HG03175 (cell line): ENCODE results near the gene FRMD3.
A peak's percentile ranks its signal among the peaks of the same experiment; 100 is the strongest.

ENCODE experiments used
- ATAC-seq: cut with Tn5 transposase; IDR thresholded peaks from one replicate; pipeline ENCODE4 v1.9.1; 2021; ENCODE audit warnings: mild to moderate bottlenecking, moderate library complexity; ENCODE audit not compliant: unreplicated experiment

The FRMD3 gene

DNA sequence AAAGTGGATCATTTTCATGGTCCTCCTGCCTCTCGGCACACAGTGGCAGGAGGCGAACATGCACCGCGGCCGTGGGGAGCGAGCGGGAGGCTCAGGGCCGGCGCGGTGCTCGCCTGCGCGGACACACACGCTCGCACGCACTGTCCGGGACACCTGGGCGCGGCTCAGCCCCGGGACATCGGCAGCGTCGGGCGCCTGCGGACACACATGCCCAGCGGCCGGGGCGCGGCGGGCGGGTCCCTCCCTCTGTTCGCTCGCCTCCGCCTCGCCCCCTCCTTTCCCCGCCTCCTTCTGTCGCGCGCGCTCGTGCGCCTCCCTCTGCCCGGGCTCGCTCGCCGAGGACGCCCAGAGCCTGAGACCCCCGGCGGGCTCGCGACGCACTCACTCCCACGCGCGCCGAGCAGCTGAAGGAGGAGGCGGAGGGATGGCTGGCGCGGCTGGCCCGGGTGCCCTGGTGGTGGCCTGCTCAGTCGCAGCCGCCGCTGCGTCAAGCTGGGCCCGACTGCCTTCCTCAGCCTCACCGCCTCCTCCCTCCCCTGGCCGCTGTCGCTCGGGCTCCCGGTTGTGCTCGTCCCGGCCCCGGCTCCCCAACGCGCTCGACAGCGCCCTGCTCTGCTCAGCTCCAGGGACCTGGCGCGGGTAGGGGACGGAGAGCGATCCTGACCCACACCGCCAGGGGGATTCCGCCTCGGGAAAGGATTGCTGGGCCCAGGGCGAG is at the start of gene FRMD3:
Gene FRMD3 (minus strand): TSS at position 230 of the 718 bp plus-strand sequence. CDS start 170 bp downstream, at position 60.
- peak; percentile 46 for ATAC-seq

DNA sequence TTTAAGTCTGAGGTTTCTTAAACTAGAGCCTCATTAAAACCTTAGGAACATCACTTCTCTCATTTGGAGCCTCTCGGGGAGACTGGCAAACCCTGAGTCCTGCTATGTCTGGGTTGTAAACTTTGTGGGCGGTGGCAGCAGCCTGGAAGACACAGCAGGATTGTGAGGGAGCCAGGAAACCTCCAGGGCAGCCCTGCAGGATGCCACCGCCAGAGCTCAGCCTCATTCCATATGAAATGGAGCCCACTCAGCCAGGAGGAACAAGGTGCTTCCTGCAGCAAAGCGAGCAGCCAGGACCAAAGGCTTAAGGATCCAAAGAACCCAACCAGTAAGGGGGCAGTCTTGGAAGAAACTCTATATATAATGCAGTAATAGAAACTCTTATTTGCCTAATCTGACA is 46.8 kb upstream of the FRMD3 start:
- ATAC-seq: no peak

DNA sequence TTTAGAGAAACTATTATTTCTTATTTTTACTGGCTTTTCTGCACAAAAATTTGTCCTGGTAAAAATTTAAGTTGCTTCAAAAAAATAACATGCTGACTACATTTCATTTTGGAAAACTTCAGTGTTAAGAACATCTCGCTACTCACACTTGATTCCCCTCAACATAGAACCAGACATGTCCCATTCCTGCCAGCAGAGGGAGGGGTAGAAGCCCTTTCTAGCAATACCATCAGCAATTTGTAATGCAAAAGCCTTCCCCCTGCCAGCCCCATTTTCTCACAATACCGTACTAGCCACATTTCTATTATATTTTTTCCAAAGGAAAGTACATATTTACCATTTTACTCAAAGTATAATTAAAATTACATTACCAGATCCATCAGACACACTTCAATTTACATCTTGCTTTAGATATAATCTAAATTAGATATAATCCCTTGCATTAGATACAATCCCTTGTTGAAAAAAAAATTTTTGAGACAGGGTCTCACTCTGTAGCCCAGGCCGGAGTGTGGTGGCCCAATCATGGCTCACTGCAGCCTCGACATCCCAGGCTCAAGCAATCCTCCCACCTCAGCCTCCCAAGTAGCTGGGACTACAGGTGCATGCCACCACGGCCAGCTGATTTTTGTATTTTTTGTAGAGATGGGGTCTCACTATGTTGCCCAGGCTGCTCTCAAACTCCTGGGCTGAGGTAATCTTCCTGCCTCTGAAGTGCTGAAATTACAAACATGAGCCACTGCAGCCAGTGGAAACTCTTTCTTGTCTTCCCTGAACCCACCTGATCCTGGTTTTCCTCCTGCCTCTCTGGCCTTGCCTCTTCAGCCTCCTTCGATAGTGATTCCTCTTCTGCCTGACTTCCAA is 45.2 kb upstream of the FRMD3 start:
- peak; percentile 81 for ATAC-seq

DNA sequence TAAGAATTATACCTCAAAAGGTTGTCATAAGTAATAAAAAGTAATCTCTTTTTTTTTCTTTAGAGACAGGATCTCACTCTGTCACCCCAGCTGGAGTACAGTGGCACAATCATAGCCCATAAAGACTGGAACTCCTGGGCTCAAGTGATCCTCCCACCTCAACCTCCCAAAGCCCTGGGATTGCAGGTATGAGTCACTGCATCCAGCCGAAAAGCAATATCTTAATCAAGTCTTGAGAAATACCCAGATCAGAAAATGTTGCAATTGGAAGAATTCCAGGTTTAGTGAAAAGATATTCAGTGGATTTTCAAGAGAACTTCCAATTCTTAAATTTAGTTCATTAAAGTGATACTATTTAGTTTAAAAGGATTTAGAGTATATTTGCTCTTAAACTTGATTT is 43.8 kb upstream of the FRMD3 start:
- ATAC-seq: no peak

DNA sequence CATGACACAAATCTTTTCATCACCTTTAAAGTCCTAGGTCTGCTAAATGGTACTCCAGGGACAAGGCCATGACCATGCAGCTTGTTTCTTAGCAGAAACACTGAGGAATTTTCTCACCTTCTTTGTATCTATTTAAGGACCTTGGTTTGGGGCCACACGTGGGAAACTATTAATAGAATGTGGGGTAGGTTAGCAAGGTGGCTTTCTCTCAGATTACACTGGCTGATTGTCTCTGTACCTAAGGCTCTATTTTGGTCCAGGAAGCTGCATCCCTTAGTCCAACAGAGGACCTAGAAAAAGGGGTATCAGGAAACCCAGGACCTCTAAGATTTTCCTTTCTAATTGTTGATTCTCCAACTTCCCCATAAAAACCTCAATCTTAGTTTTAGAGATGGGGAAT is 36.3 kb upstream of the FRMD3 start:
- ATAC-seq: no peak

DNA sequence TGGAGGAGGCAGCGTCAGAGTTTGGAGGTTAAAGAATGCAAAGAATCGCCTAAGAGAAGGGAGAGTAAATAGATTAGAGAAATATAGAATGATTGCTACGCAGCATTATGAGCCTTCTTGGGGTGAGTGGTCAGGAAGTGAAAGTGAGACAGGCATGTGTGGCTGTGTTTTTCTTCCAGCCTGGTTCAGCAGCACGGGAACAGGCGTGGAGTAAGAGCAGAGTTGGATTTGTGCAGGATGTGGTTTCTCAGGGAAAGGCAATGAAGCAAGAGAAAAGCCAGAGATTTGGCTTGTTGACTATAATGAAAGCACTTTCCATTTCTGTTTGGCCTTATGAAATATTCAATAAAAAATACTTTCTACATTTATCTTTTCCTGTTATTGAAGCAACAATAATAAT is 34.3 kb upstream of the FRMD3 start:
- ATAC-seq: no peak

DNA sequence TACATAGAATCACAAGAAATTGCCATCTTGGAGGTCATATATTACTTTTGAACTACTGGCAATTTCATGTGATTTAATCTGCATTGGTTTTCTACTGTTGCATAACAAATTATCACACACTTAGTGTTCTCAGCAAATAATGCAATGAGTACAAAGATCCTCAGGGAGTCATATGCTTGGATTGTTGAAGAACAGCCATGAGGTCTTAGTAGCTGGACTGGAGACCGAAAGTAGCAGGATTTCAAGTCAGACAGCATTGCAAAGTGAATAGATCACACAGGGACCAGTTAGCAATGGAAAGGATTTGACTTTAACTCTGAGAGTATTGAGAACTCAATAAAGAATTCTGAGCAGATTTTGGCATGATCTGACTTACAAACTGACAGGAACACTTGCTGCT is 32.2 kb upstream of the FRMD3 start:
- ATAC-seq: no peak

DNA sequence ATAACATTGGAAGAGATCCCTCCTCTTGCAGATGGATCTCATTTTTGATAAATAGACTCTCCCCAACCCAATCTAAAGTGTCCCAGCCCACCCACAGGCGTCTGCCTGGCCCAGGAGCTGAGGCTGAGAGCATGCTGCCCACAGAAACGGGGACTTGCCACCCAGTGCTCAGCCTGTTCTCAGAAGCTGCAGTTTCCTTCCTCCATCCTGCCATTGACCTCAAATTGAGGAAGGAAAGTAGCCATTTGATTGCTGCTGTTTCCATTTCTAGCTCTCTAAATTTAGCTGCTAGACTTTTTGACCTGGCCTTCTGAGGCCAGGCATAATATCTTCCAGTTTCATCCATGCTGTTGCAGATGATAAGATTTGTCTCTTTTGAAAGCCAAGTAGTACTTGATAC is 31.1 kb upstream of the FRMD3 start:
- ATAC-seq: no peak

DNA sequence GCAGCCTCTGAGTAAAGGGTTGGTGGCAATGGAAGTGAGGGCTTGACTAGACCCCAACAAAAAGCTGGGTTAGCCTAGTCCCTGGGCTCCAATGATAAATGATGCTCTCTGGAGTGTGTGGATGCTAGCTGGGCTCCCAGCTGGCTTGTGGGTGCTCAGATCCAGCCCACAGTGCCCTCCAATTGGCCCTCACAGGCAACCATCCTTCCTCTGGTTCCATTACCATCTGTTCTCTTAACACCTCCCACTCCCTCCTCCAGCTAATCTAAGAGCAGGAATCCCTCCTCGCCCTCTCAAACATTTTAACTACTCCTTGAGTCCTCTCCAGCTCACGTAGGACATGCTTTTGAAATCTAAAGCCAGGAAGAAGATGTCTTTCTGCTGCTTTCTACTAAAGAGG is 25.2 kb upstream of the FRMD3 start:
- no peak for ATAC-seq

DNA sequence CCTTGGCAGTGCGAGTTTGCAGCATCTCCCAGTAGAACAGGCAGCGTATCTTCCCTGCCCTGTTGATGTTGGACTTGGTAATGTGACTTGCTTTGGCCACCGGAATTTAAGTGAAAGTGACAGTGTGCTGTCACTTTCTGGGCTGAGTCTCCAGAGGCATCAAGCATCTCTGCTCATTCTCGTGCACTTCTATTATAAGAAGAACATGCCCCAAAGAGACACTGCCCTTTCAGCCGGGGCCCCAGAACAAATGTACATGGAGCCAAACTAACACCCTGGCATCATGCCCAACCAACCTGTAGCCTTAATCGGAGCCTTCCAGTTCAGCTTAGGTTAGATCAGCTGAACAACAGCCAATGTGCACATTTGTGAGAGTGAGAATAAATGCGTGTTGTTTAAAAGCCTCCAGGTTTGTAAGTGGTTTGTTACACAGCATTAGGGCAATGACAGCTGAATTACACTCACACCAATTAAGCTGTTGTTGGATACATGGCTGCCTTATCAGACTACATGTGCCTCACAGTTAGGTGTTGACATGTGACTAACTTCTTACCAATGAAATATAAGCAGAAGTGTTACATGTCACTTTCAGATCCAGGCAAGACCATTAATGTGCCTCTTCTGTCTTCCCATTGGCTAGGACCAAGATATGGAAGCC is 22.1 kb upstream of the FRMD3 start:
- ATAC-seq: no peak

DNA sequence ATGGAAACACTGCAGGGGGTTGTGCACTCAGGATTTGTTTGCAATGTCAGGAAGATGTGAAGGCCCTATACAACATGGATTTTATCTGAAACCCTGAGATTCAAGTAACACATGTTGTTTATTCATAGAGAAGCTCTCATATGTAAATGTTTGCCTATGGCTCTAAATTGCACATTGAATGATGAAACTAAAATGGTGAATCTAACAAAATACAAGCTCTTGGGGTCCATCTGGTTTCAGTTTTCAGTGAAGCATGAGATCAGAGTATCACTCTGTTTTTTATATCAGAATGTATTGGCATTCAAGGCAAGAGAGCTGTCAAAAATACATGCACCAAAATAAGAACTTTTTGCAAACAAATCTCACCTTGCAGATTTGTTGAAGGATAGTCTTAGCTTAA is 19.6 kb upstream of the FRMD3 start:
- no peak for ATAC-seq

DNA sequence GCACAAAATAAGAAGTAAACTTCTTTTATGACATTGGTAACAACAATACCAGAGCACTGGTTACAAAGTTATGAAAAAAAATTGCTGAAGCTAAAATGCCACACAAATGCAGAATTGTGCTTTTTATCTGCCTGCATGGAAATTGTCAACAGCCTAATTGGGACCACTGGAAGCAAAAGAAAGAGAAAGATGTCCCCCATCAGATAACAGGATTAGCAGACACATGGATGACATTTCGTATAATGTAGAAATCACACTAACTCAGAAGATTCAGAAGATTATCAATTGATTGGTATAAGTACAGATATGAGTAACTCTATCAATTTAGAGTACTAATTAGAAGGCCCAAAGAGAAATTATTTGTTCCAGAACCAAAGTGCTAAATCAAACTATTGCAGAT is 19.1 kb upstream of the FRMD3 start:
- ATAC-seq: no peak

DNA sequence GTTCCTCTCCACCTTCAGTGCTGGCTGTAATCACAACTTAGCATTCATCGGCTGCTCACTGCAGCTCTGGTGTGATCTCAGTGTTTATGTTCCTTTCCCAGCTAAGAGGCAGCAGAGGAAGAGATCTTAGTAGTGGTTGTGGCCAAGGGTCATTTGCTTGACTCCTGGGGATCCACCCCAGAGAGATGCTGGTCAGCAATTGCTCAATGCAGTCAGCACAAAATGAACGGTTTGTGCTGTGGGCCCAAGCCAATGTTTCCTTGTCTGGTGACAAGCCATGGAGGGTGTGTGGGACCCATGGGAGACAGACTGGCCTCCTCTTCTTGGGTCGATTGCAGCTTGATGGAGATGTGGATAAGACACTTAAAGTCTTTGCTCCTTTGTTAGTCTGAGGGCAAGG is 16.1 kb upstream of the FRMD3 start:
- ATAC-seq: no peak

DNA sequence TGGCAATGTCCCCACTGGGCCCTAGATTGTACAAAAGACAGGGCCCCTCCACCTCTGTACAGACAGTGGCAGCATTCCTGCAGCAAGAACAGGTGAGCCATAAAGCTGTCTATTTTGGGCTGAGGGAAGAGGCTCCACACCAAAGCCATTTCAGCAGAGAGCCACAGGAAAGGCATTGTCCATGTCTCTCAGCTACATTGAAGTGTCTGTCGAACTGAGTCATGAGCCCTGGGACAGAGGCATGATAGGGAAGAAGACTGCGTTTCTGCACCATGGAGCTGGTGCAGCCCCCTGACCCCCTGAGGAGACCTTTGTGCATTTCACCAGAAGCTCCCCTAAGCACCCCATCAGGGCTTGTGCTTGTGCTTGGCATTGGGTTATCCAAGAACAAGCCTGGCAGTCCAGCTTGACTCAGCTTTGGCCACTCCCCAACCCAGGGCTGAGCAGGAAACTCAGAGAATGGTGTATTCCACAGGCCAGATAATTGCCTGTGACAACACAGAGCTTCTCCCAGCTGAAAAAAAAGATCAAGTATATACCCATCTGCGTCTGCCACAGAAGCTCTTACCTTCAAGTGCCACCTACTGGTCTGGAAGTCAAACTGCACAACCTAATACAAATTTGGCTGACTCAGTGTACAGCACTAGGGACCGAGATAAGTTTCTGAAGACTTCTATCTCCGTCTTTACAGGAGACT is 5.9 kb upstream of the FRMD3 start:
- peak; percentile 93 for ATAC-seq

DNA sequence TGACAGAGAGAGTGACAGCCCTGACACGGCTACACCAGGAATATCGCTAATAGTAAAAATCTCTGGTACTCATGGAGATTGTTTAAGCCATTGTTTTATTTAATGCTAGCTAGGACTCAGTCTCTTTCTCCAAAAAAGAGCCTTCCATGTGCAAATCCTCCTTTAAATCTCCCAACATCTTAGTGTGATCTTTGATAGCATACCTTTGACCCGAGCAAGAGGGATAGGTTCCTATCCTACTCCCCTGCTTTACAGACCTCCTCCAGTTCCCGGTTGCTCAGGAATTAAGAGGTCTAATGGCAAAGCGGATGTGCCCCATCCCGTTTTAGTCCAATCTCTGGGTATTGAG is 663 bp upstream of the FRMD3 start:
- ATAC-seq: no peak

DNA sequence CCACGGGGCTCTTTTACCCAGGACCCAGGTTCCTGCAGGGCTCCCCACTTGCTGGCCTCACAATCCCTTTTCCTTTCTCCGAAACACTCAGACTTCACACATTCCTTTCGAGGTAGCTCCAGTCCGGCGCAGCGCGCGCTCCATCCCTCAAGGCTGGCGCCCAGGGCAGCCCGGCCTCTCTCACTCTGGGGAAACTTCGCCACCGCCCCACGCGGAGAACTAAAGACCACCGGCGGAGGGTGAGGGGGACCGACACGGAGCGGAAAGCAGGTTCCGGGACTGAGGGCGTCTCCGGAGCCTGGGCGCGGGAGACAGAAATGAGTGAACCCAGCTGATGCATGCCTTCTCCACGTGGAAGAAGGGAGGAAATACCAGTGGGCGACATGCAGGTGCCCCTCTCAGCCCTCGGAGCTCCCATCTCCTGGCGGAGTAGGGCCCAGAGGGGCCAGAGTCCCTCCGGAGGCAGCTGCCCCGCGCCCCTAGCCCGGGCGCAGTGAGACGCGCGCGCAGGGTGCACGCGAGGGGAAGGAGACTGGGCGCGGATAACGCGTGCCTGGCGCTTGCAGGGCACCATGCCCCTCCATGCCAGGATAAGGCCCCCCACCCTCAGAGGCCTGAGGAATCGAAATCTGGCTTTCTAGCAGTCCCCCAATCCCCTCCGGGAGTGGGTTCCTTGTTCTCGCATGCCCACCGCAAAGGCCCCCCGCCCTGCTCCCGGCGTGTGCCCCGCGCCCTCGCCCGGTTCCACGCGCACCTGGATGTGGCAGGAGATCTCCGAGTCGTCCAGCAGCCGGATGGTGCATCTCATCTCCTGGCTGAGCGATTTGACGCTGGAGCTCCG is 650 bp downstream of the FRMD3 start:
- no peak for ATAC-seq

DNA sequence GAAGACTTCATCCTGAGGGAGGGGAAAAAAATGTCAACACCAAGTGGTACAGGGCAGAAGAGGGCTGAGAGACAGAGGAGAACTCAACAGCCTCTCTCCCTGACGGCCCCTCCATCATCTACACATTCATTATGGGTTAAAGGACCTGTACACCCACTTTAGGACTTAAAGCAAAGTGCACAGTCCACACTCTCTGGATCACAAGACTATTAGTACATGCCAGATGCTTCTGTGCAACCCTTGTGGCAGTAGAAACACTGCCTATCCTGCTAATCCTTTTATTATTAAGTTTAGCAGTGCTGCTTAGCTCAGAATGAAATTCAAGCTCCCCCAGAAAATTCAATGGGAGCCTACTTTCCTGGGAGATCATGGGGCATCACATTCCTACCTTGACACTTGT is 1.9 kb downstream of the FRMD3 start:
- ATAC-seq: no peak

DNA sequence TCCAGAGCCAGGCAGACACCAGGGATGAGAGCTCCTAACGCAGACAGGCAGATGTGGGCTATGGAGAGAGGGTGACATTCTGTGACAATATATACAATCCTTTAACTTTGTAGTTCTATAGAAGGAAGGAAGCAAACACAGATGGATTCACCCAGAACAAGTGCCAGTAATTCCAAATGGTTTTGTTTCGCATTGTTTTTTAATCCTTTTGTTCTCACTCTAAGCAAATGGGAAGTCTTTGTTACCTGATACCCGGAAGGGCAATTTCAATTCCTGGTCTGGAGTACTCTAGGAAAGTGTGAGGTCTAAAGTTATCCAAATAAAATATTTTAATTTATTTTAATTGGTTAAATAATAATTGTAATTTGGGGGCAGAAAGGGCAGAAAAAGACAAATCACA is 2.5 kb downstream of the FRMD3 start:
- no peak for ATAC-seq

DNA sequence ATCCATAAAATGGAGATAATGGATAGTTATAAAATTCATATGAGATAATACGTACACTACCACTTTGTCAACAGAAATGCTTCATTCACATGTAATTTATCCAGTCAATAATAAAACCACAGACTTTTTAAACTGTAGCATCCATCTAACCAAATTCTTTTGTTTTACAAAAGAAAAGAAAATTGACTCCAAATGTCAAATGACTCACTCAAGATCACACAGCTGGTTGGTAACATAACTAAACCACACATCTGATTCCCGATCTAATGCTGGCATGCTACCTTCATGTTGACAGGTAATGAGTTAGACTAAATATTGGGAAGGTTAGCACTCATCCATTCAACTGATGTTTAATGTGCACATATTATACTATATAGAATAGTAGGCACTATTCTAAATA is 4.9 kb downstream of the FRMD3 start:
- ATAC-seq: no peak

DNA sequence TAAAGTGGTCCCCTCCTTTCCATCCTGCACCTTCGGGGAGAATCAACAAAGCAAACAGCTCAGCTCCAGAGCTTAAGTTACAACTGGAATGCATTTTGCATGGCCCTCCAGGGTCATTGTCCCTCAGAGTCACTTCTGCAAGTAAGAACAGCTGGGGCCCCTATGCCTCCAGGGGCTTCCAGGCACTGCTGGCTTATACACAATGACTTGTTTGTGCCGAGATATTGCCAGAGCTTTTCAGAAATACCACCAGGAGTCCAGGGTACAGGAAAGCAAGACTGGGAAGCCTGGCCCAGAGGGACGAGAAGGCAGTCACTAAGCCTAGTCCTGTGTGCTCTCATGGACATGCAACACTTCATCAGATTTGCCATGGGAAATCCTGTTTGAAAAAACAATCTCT is 11.3 kb downstream of the FRMD3 start:
- ATAC-seq: no peak

DNA sequence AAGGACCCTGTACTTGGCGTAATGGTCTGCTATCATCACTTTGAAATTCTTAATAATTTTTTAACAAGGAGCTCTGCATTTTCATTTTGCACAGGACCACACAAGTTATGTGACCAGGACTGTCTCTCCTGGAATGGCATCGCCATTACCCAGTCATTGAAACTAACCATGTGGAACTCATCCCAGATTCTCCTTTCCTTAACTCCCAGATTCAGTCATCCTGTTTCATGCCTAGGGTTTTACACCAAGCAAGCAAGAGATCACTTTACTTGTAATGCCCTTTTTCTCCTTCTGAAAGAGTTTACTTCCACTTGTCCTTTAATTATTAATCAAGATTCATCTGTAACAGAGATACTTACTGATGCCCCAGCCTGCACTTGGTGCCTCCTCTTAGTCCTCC is 12.0 kb downstream of the FRMD3 start:
- ATAC-seq: no peak
